Activated CD8-positive, alpha-beta T cell treated with anti-CD3 and anti-CD28 coated beads for 36 hours (primary cell): ENCODE data around the gene SPAG5. TPM values are rescaled to one million over a fixed set of nuclear protein-coding genes. Genes with fewer than 3 reads are reported as not detected.
A peak's percentile ranks its signal among the peaks of the same experiment; 100 is the strongest.

Source experiments
- ATAC-seq: fragments of 200-7000 bp; cut with Tn5 transposase; one replicate; pipeline ENCODE4 v1.10.0; 2021; ENCODE audit warnings: mild to moderate bottlenecking, moderate library complexity
- CTCF ChIA-PET: fragments of 350-600 bp; sonication (Branson Sonifier 250); formaldehyde crosslinking; loops from one replicate; lab custom pipeline; 2021; ENCODE audit warnings: antibody characterized with exemption; lab: Charles Lee
- POLR2A ChIA-PET: fragments of 350-600 bp; sonication (Branson Sonifier 250); formaldehyde crosslinking; loops from one replicate; lab custom pipeline; 2021; ENCODE audit warnings: antibody characterized with exemption; lab: Charles Lee
- DNase-seq: peaks from one replicate; pipeline ENCODE4 v3.0.0-alpha.2; 2020
- H3K27ac Mint-ChIP-seq: one replicate; pipeline ENCODE4 v1.8.0; 2021; ENCODE audit warnings: mild to moderate bottlenecking, mixed read lengths
- H3K27me3 Mint-ChIP-seq: one replicate; pipeline ENCODE4 v1.8.0; 2021; ENCODE audit warnings: mixed read lengths
- H3K36me3 Mint-ChIP-seq: one replicate; pipeline ENCODE4 v1.8.0; 2021; ENCODE audit warnings: low read depth, mixed read lengths
- H3K4me1 Mint-ChIP-seq: one replicate; pipeline ENCODE4 v1.8.0; 2021; ENCODE audit warnings: low read depth, mixed read lengths
- H3K4me3 Mint-ChIP-seq: one replicate; pipeline ENCODE4 v1.8.0; 2021; ENCODE audit warnings: mild to moderate bottlenecking, moderate library complexity, mixed read lengths
- H3K9me3 Mint-ChIP-seq: one replicate; pipeline ENCODE4 v1.8.0; 2021; ENCODE audit warnings: mixed read lengths
- intact Hi-C: fragments of 100-400 bp; cut with micrococcal nuclease; formaldehyde crosslinking; loops from one replicate; pipeline ENCODE4 v1.10.0; 2022
- total RNA-seq, 2 experiments: library from RNA; stranded (reverse); gene quantifications; one replicate each; pipeline ENCODE4 v1.2.3, GENCODE V29; 2021
- TF ChIP-seq, protein P1 (sequence below): fragments of 200-600 bp; IDR thresholded peaks from one replicate; pipeline ENCODE4 v1.8.0; 2022; ENCODE audit warnings: antibody characterized with exemption, mild to moderate bottlenecking

SPAG5 gene
- total RNA-seq, 2 experiments from 2014 or later, result 140 to 141 TPM

DNA sequence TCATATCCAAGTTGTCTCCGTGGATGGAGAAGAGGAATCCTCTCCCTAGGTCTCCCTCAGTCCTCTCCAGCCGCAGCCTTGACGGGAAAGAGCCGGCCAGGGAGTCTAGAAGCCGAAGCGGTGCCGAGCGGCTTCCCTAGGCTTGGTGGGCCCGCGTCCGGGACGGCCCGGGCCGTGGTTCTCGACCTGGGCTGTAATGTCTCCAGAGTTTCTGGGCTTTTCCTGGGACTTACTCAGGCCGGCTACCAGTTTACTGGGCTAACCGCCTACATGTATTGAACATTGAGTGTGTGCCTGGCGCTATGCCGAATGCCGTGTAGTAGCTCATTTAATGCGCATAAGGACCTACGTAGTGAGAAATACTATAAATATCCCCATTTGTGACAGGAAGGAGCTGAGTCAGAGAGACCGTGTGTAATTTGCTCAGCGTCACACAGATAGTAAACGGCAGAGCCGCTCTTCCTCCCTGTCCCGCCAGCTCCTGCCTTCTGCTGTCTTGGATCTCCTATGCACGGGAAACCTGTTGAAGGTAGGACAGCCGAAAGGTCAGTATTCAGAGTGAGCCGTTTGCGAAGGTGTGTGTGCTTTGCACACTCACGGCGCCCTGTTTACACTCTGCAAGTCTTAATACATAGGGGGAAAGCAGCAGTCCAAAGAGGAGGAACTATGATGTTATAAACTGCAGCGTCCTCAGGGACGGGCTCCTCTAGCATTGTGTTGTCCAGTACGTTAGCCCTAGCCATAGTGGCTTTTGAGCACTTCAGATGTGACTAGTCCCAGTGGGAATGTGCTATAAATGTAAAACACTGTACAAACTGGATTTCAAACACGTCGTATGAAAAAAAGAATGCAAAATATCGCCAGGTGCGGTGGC is 723 bp upstream of the SPAG5 start:
- H3K4me1 Mint-ChIP-seq, result peaks cover 17% of the 10 kb centered on the region
- POLR2A ChIA-PET, result interaction anchor here (0.6 to 6.0 kb wide), 14 partner anchors 9 to 62 kb away, joined by 3 to 58 read pairs (median 4); partner anchors contain the start of genes ALDOC, PIGS, SDF2 and SUPT6H
- TF ChIP-seq, protein P1, sequence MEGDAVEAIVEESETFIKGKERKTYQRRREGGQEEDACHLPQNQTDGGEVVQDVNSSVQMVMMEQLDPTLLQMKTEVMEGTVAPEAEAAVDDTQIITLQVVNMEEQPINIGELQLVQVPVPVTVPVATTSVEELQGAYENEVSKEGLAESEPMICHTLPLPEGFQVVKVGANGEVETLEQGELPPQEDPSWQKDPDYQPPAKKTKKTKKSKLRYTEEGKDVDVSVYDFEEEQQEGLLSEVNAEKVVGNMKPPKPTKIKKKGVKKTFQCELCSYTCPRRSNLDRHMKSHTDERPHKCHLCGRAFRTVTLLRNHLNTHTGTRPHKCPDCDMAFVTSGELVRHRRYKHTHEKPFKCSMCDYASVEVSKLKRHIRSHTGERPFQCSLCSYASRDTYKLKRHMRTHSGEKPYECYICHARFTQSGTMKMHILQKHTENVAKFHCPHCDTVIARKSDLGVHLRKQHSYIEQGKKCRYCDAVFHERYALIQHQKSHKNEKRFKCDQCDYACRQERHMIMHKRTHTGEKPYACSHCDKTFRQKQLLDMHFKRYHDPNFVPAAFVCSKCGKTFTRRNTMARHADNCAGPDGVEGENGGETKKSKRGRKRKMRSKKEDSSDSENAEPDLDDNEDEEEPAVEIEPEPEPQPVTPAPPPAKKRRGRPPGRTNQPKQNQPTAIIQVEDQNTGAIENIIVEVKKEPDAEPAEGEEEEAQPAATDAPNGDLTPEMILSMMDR, result no peak
- peaks cover 17% of the 10 kb centered on the region for H3K36me3 Mint-ChIP-seq
- ATAC-seq (peak; percentile 78), DNase-seq (peak; percentile 90)
- H3K27me3 Mint-ChIP-seq, result no peaks in the 10 kb centered on the region
- H3K27ac Mint-ChIP-seq, result peak overlapping the region; percentile 91
- peak overlapping the region; percentile 88 for H3K4me3 Mint-ChIP-seq
- H3K9me3 Mint-ChIP-seq, result no peaks in the 10 kb centered on the region
- intact Hi-C loops, result no loop called here
- CTCF ChIA-PET, result interaction anchor here (0.8 to 1.5 kb wide), 4 partner anchors 13 to 50 kb away, joined by 3 to 5 read pairs (median 4); partner anchors contain the start of gene PIGS

DNA sequence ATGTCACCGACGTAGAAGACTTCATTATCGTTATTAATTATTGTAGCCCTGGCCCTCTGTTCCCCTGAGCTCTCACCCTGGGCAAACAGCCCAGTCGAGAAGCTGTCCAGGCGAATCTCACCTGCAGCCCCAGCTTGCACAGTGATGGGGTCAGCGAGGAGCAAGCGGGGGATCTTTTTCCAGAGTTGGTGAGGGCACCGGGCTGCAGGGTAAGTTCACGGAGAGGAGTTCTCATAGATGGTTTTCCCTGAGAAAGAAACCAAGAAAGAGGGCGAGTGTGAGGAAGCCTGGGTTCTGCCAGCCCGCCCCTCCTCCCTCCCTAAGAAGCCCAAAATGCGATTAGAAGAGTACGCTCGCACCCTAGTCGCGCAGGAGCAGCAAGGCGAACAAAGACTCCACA is 436 bp downstream of the SPAG5 start:
- H3K36me3 Mint-ChIP-seq, result peaks cover 19% of the 10 kb centered on the region
- no peaks in the 10 kb centered on the region for H3K9me3 Mint-ChIP-seq
- no peaks in the 10 kb centered on the region for H3K27me3 Mint-ChIP-seq
- H3K4me3 Mint-ChIP-seq, result peak overlapping the region; percentile 88
- TF ChIP-seq, protein P1, result no peak
- ChIA-PET CTCF (interaction anchor here (1.0 to 2.7 kb wide), 8 partner anchors 15 to 50 kb away, joined by 3 to 7 read pairs (median 4); partner anchors contain the start of gene ALDOC), POLR2A (interaction anchor here (0.6 to 6.0 kb wide), 15 partner anchors 9 to 127 kb away, joined by 3 to 58 read pairs (median 4); partner anchors contain the start of genes ALDOC, BLTP2, SDF2 and SUPT6H)
- no peak for DNase-seq
- peak overlapping the region; percentile 91 for H3K27ac Mint-ChIP-seq
- intact Hi-C loops, result no loop called here
- peak; percentile 6 for ATAC-seq
- peaks cover 17% of the 10 kb centered on the region for H3K4me1 Mint-ChIP-seq

- Mint-ChIP-seq H3K27ac (peak overlapping the region; percentile 91), H3K36me3 (peaks cover 25% of the 10 kb centered on the region), H3K9me3 (no peaks in the 10 kb centered on the region), H3K27me3 (no peaks in the 10 kb centered on the region), H3K4me1 (peaks cover 17% of the 10 kb centered on the region), H3K4me3 (peak overlapping the region; percentile 88)
- ChIA-PET POLR2A (interaction anchor here (0.6 to 6.0 kb wide), 14 partner anchors 8 to 127 kb away, joined by 3 to 58 read pairs (median 4); partner anchors contain the start of genes ALDOC, BLTP2, RPL23A and SDF2), CTCF (interaction anchor here (1.0 to 2.7 kb wide), 7 partner anchors 15 to 49 kb away, joined by 3 to 7 read pairs (median 4); partner anchors contain the start of gene ALDOC)
- ATAC-seq (no peak), DNase-seq (no peak)
- TF ChIP-seq, protein P1, result no peak
- intact Hi-C loops, result no loop called here
Observed at GRCh38 chr17:28597606-28598383, 1.0 kb downstream of the SPAG5 start.

GRCh38 chr17:28592260-28592659 is 6.6 kb downstream of the SPAG5 start:
- CTCF ChIA-PET, result interaction anchor here (0.9 to 1.9 kb wide), 3 partner anchors 13 to 44 kb away, joined by 3 to 7 read pairs (median 6); no protein-coding TSS in a partner anchor
- TF ChIP-seq, protein P1, result no peak

More at GRCh38 chr17:28592260-28592659, 6.6 kb downstream of the SPAG5 start:
- Mint-ChIP-seq H3K4me3 (no peak overlapping the region), H3K27me3 (no peaks in the 10 kb centered on the region), H3K36me3 (peaks cover 42% of the 10 kb centered on the region), H3K27ac (no peak overlapping the region), H3K9me3 (no peaks in the 10 kb centered on the region), H3K4me1 (peaks cover under 1% of the 10 kb centered on the region)
- no peak for ATAC-seq
- POLR2A ChIA-PET, result interaction anchor here (0.7 to 1.6 kb wide), 4 partner anchors 13 to 26 kb away, joined by 3 to 6 read pairs (median 4); partner anchors contain the start of gene PIGS
- intact Hi-C loops, result no loop called here
- DNase-seq, result no peak
